RWPE1 (cell line): ENCODE results near the gene PROC.
"Not testable (repeated sequence)": the region's sequence is repeated elsewhere in the genome, so short reads cannot be mapped to it uniquely, and the experiment has no call there.

ENCODE experiments used
- CTCF ChIA-PET: fragments of 350-600 bp; sonication (Branson Sonifier 250); formaldehyde crosslinking; extraction: SDS; loops from one replicate; lab custom pipeline; 2021; lab: Yijun Ruan, JAX
- POLR2A ChIA-PET: fragments of 400-600 bp; formaldehyde crosslinking; extraction: SDS; loops from one replicate; lab custom pipeline; 2020; ENCODE audit warnings: antibody characterized with exemption; ENCODE audit not compliant: low non-redundant PET; lab: Yijun Ruan, JAX
- DNase-seq: peaks from one replicate; pipeline ENCODE4 v3.0.0; 2012; ENCODE audit warnings: low spot score
- H3K27ac ChIP-seq: fragments of 450-650 bp; 2 replicates; pipeline ENCODE4 v1.5.1; 2017
- TF ChIP-seq, protein P1 (sequence below): fragments of 450-650 bp; conservative IDR thresholded peaks from 2 replicates; pipeline ENCODE4 v1.5.1; 2017; ENCODE audit warnings: low read depth, mild to moderate bottlenecking

PROC gene

DNA sequence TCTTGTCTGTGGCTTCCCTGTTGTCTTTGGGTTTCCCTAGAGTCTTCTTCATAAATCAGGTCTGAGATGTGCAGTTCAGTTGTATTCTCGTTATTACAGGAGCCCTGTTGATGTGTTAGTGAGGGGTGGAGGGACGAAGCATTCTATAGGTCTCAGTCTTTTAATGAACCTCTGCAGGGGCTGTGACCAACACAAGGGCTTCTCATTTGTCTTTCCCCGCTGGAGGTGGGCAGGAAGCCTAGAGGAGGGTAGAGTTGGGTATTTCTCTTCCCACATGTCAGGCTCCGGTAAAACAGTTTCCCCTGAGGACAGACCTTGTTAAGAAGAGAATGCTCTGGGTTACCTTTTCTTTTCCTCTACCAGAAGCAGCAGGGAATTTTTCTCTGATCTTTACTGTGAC, 31.2 kb downstream of the PROC start:
- TF ChIP-seq, protein P1, sequence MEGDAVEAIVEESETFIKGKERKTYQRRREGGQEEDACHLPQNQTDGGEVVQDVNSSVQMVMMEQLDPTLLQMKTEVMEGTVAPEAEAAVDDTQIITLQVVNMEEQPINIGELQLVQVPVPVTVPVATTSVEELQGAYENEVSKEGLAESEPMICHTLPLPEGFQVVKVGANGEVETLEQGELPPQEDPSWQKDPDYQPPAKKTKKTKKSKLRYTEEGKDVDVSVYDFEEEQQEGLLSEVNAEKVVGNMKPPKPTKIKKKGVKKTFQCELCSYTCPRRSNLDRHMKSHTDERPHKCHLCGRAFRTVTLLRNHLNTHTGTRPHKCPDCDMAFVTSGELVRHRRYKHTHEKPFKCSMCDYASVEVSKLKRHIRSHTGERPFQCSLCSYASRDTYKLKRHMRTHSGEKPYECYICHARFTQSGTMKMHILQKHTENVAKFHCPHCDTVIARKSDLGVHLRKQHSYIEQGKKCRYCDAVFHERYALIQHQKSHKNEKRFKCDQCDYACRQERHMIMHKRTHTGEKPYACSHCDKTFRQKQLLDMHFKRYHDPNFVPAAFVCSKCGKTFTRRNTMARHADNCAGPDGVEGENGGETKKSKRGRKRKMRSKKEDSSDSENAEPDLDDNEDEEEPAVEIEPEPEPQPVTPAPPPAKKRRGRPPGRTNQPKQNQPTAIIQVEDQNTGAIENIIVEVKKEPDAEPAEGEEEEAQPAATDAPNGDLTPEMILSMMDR = no peak
- DNase-seq = no peak
- no peak overlapping the region for H3K27ac ChIP-seq
- POLR2A ChIA-PET = no interaction called here
- CTCF ChIA-PET = no interaction called here

- CTCF ChIA-PET = interaction anchor here (0.6 kb wide), 1 partner anchor 151 kb away, joined by 4 read pairs; no protein-coding TSS in a partner anchor
- TF ChIP-seq, protein P1 = no peak
- H3K27ac ChIP-seq = no peak overlapping the region
- POLR2A ChIA-PET = no interaction called here
- DNase-seq = no peak
These were observed 31.7 kb downstream of the PROC start for GRCh38 chr2:127449898-127450297.

DNA sequence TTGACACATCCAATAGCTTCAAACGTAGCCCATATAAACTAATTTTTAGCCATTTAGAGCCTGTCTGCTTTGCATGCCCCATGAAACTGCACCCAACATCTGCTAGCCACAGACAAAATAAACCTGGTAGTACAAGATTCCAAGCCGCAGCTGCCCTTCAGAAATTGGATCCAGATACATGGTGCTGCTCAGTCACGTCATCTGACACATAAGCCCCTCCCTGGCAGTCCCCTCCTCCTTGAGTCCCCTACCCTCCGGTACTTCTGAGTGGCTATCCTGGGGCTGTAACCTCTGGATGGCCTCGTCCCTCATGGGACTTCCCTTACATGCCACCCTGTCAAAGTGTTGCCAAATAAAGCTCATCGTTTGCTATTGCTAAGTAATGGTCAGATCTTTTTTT, 33.8 kb downstream of the PROC start:
- POLR2A ChIA-PET = no interaction called here
- TF ChIP-seq, protein P1 = no peak
- H3K27ac ChIP-seq = no peak overlapping the region
- CTCF ChIA-PET = no interaction called here
- no peak for DNase-seq

GRCh38 chr2:127452423-127452822, 34.2 kb downstream of the PROC start:
- CTCF ChIA-PET = interaction anchor here (0.6 kb wide), 2 partner anchors 16 to 26 kb away, joined by 3 read pairs; no protein-coding TSS in a partner anchor
- DNase-seq, POLR2A ChIA-PET, H3K27ac ChIP-seq: not testable (repeated sequence)

DNA sequence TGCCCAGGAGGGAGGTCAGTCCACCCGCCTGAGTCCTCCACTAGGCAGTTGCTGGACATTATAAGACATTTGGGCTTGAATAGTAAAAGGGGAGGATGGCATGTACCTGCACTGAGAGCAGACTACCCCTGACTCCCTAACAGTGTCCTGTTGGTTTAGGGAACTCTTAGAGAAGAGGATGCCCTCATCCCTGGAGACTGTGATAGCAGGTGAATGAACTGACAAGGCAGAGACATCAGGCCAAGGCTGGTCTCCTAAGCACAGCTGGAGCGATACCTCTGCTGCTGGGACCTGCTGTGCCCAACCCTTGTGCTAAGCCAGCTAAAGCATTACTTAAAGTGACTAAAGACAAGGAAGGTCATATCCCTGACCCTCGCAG, 34.8 kb downstream of the PROC start:
- no peak overlapping the region for H3K27ac ChIP-seq
- POLR2A ChIA-PET = no interaction called here
- CTCF ChIA-PET = interaction anchor here (0.6 kb wide), 2 partner anchors 17 to 26 kb away, joined by 3 read pairs; no protein-coding TSS in a partner anchor
- TF ChIP-seq, protein P1 = no peak
- DNase-seq = no peak

- TF ChIP-seq, protein P1 = no peak
- POLR2A ChIA-PET = no interaction called here
- no peak for DNase-seq
These were observed 35.4 kb downstream of the PROC start for GRCh38 chr2:127453392-127454171.

More at GRCh38 chr2:127453392-127454171, 35.4 kb downstream of the PROC start:
- H3K27ac ChIP-seq = no peak overlapping the region
- CTCF ChIA-PET = no interaction called here
